ENCODE results near the gene DNAJC5.

DNAJC5 gene

DNA sequence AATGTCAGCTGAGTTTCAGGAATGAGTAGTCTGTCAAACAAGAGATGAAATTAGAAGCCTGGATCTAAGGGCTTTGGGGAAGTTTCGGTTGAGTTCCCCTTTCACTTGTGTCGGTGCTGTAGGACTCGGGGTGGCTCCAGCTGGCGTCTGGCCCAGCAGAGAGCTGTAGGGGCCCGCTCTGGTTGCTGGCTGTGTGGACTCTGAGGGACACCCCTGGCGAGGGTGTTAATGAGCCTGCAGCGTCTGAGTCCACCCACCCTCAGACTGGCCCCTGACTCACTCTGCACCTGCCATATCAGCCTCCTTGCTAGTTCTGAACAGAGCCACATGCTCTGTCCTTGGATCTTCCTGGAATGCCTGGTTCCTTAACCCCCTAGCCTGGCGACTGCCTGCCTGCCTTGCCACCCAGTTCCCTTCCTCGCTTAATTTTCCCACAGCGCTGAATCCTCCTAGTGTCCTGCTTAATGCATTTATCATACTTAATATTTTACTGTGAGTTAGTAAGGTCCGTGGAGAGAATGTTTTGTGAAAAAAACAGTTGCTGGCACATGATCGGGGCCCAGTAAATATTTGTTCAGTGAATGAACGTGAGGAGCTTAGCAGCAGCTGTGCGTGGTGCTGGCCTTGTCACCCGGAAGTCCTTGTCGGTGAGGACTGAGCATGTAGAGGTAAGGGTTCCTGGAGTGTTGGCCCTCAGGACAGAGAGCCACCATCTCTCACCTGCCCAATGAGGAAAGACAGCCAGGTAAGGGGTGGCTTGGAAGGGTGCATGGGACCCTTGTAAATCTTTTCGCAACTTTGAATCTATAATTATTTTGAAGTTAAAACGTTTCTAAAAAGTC is 1.6 kb downstream of the DNAJC5 start:
- ATAC-seq, result peak; percentile 7; the same call in 1 of the 3 replicates
- no peak for TF ChIP-seq ZC3H10 (CRISPR knock-in tag; IDR thresholded peaks at IDR 0.05)
- TF ChIP-seq BACH2 (CRISPR knock-in tag; IDR thresholded peaks at IDR 0.05; ENCODE audit: borderline replicate concordance), result no peak

DNA sequence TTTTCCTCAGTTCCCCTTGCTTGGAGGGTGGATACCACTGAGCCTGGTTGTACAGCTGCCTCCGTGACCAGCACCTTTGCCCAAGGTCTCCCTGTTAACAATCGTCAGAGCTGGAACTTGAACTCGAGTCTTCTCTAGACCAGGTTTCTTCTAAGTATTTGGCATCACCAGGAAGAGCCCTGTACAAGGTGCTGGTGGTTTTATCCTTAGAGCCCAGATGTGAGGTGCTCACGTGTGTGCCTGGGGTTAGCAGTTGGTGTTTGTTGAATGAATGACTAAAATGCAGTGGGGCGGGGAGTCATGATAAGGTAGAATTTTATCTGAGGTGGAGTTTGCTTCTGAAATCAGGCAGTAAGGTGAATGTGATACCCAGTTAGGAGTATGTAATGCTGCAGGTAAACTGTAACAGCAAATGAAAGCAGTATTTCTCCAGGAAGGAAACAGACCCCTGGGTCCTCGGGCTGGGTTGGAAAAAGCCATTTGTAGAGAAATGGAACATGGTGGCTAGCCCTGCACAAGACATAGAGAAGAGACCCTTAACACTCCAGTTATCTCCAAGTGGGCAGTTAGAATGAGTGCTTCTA is 3.1 kb downstream of the DNAJC5 start:
- no peak for ATAC-seq
- TF ChIP-seq ISL1 (CRISPR knock-in tag; IDR thresholded peaks at IDR 0.05) (no peak), ZNF70 (CRISPR knock-in tag; IDR thresholded peaks at IDR 0.05) (no peak), ZNF565 (CRISPR knock-in tag; conservative IDR thresholded peaks at IDR 0.05; ENCODE audit: low read depth) (no peak), PPARA (CRISPR knock-in tag; IDR thresholded peaks at IDR 0.05; ENCODE audit: borderline replicate concordance) (no peak), ZC3H10 (CRISPR knock-in tag; IDR thresholded peaks at IDR 0.05) (no peak), ZFP3 (CRISPR knock-in tag; IDR thresholded peaks at IDR 0.05) (no peak), OSR1 (CRISPR knock-in tag; IDR thresholded peaks at IDR 0.05) (no peak), GLIS3 (CRISPR knock-in tag; IDR thresholded peaks at IDR 0.05) (no peak), TCF4 (CRISPR knock-in tag; IDR thresholded peaks at IDR 0.05; ENCODE audit: borderline replicate concordance) (no peak), SNAI2 (CRISPR knock-in tag; IDR thresholded peaks at IDR 0.05) (no peak), CSDC2 (CRISPR knock-in tag; IDR thresholded peaks at IDR 0.05) (no peak), ZFP30 (CRISPR knock-in tag; IDR thresholded peaks at IDR 0.05) (no peak)
- TF ChIP-seq, protein P1, sequence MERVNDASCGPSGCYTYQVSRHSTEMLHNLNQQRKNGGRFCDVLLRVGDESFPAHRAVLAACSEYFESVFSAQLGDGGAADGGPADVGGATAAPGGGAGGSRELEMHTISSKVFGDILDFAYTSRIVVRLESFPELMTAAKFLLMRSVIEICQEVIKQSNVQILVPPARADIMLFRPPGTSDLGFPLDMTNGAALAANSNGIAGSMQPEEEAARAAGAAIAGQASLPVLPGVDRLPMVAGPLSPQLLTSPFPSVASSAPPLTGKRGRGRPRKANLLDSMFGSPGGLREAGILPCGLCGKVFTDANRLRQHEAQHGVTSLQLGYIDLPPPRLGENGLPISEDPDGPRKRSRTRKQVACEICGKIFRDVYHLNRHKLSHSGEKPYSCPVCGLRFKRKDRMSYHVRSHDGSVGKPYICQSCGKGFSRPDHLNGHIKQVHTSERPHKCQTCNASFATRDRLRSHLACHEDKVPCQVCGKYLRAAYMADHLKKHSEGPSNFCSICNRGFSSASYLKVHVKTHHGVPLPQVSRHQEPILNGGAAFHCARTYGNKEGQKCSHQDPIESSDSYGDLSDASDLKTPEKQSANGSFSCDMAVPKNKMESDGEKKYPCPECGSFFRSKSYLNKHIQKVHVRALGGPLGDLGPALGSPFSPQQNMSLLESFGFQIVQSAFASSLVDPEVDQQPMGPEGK (CRISPR knock-in tag; IDR thresholded peaks at IDR 0.05; ENCODE audit: borderline replicate concordance), result no peak
- TF ChIP-seq, protein P2, sequence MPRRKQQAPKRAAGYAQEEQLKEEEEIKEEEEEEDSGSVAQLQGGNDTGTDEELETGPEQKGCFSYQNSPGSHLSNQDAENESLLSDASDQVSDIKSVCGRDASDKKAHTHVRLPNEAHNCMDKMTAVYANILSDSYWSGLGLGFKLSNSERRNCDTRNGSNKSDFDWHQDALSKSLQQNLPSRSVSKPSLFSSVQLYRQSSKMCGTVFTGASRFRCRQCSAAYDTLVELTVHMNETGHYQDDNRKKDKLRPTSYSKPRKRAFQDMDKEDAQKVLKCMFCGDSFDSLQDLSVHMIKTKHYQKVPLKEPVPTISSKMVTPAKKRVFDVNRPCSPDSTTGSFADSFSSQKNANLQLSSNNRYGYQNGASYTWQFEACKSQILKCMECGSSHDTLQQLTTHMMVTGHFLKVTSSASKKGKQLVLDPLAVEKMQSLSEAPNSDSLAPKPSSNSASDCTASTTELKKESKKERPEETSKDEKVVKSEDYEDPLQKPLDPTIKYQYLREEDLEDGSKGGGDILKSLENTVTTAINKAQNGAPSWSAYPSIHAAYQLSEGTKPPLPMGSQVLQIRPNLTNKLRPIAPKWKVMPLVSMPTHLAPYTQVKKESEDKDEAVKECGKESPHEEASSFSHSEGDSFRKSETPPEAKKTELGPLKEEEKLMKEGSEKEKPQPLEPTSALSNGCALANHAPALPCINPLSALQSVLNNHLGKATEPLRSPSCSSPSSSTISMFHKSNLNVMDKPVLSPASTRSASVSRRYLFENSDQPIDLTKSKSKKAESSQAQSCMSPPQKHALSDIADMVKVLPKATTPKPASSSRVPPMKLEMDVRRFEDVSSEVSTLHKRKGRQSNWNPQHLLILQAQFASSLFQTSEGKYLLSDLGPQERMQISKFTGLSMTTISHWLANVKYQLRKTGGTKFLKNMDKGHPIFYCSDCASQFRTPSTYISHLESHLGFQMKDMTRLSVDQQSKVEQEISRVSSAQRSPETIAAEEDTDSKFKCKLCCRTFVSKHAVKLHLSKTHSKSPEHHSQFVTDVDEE (CRISPR knock-in tag; IDR thresholded peaks at IDR 0.05), result no peak

DNA sequence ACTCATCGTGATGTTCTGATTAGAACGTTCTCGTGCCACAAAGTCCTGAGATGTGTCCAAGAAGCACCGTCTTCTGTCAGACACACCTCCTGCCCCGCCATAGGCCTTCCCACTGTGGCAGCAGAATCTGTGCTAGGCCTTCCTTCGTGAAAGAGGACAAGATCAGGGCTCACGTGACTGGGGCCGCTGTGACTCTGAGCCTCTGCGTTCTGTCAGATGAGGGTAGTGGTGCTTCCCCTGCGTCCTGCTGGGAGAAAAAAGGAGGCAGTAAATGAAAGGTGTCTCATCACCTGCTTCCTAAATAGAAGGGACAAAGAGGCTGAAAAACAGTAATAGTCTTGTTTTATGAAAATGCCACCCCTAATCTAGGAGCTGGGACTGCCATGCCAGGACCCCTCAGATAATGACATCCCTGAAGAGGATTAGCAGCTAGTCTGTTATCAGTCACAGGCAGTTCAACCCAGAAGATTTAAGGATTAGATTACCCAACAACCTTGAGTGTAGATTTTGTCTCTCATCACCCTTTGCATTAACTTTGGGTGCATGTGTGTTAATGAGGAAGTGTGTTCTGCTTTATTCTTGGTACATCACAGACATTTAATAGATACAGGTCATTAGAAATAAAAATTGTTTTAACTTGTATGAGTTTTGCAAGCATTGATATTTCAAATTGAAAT is 4.1 kb downstream of the DNAJC5 start:
- no peak for ATAC-seq
- TF ChIP-seq ZFP3 (CRISPR knock-in tag; IDR thresholded peaks at IDR 0.05), result no peak

DNA sequence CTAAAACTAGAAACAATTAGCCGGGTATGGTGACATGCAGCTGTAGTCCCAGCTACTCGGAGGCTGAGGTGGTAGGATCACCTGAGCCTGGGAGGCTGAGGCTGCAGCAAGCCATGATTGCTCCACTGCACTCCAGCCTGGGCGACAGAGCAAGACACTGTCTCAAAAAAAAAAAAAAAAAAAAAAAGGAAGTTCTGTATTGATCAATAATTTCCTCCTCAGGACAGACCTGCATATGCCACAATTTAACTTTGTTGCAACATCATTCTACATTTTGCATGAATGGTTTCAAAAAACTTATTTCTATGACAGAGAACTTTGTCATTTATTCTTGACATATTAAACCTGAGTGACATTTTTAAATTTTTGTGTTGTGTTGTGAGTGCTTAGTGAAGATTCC is 5.5 kb downstream of the DNAJC5 start:
- TF ChIP-seq BACH2 (CRISPR knock-in tag; IDR thresholded peaks at IDR 0.05; ENCODE audit: borderline replicate concordance) (no peak), OSR1 (CRISPR knock-in tag; IDR thresholded peaks at IDR 0.05) (no peak), ZFP3 (CRISPR knock-in tag; IDR thresholded peaks at IDR 0.05) (no peak), ZNF8 (CRISPR knock-in tag; IDR thresholded peaks at IDR 0.05) (no peak), ISL1 (CRISPR knock-in tag; IDR thresholded peaks at IDR 0.05) (no peak), ZNF70 (CRISPR knock-in tag; IDR thresholded peaks at IDR 0.05) (no peak), TCF4 (CRISPR knock-in tag; IDR thresholded peaks at IDR 0.05; ENCODE audit: borderline replicate concordance) (no peak), ESRRG (CRISPR knock-in tag; IDR thresholded peaks at IDR 0.05) (no peak)
- TF ChIP-seq, protein P3, sequence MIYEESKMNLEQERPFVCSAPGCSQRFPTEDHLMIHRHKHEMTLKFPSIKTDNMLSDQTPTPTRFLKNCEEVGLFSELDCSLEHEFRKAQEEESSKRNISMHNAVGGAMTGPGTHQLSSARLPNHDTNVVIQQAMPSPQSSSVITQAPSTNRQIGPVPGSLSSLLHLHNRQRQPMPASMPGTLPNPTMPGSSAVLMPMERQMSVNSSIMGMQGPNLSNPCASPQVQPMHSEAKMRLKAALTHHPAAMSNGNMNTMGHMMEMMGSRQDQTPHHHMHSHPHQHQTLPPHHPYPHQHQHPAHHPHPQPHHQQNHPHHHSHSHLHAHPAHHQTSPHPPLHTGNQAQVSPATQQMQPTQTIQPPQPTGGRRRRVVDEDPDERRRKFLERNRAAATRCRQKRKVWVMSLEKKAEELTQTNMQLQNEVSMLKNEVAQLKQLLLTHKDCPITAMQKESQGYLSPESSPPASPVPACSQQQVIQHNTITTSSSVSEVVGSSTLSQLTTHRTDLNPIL (CRISPR knock-in tag; IDR thresholded peaks at IDR 0.05; ENCODE audit: low read depth), result no peak
- TF ChIP-seq, protein P2 (CRISPR knock-in tag; IDR thresholded peaks at IDR 0.05), result no peak
- no peak for ATAC-seq

Measured in SK-N-SH treated with all-trans-retinoic acid at 6 μM for 48 hours (cell line).